Stomach (tissue), 9 donors: ENCODE data around the gene CAPZA1. TPM values are rescaled to one million over a fixed set of nuclear protein-coding genes. Genes with fewer than 3 reads are reported as not detected.

Experiments
- DNase-seq, 2 donors: peaks; one replicate each; pipeline versions ENCODE4 v3.0.0 to v3.0.0-alpha.2; 2013 to 2019
- H3K27ac ChIP-seq, 5 donors: fragments of 200-600 bp in 4 of 5; sonication (generic) in 4 of 5; one replicate each; pipeline ENCODE4 v1.5.1; 2013 to 2019; ENCODE audit warnings: mild to moderate bottlenecking in 1 of 5, moderate library complexity in 1 of 5
- H3K27me3 ChIP-seq, 3 donors: fragments of 200-600 bp; sonication (generic); one replicate each; pipeline ENCODE4 v1.5.1; 2017 to 2019; ENCODE audit warnings: mixed run types in 1 of 3
- H3K36me3 ChIP-seq, 4 donors: fragments of 200-600 bp; sonication (generic); 1 replicate in 3 of 4; 2 replicates in 1 of 4; pipeline ENCODE4 v1.5.1; 2016 to 2019
- H3K4me1 ChIP-seq, 4 donors: fragments of 200-600 bp; sonication (generic); one replicate each; pipeline ENCODE4 v1.5.1; 2016 to 2019
- H3K4me3 ChIP-seq, 4 donors: fragments of 200-600 bp; sonication (generic) in 3 of 4; one replicate each; pipeline ENCODE4 v1.5.1; 2016 to 2019; ENCODE audit warnings: mild to moderate bottlenecking in 1 of 4
- H3K9me3 ChIP-seq, 4 donors: fragments of 200-600 bp; sonication (generic); one replicate each; pipeline ENCODE4 v1.5.1; 2016 to 2019
- CTCF ChIP-seq, 7 experiments: fragments of 450-650 bp in 4 of 7; fragments of 200-600 bp in 3 of 7; sonication (generic) in 3 of 7; IDR thresholded peaks; one replicate each; pipeline ENCODE4 v1.5.1; 2016 to 2019; ENCODE audit warnings: antibody characterized with exemption in 7 of 7, control low read depth in 2 of 7, mild to moderate bottlenecking in 1 of 7
- EP300 ChIP-seq: sonication (generic); formaldehyde crosslinking; IDR thresholded peaks from one replicate; pipeline ENCODE4 v1.6.1; 2017; ENCODE audit warnings: antibody characterized with exemption
- POLR2A ChIP-seq, 4 donors: fragments of 450-650 bp; IDR thresholded peaks; one replicate each; pipeline ENCODE4 v1.6.1; 2016; ENCODE audit warnings: antibody characterized with exemption in 4 of 4, control low read depth in 2 of 4, mild to moderate bottlenecking in 1 of 4, moderate library complexity in 1 of 4
- POLR2AphosphoS5 ChIP-seq, 3 donors: sonication (generic); formaldehyde crosslinking; IDR thresholded peaks; one replicate each; pipeline ENCODE4 v1.6.1; 2016; ENCODE audit warnings: antibody characterized with exemption in 3 of 3
- WGBS, 5 donors: extraction: QIAGEN DNeasy Blood & Tissue Kit in 3 of 5; methylation state at CpG; one replicate each; pipeline versions ENCODE4 v1.1.5 to v1.1.7; 2013 to 2018; 5-methylcytosine and 5-hydroxymethylcytosine counted together
- intact Hi-C: fragments of 100-400 bp; cut with DNase I; formaldehyde crosslinking; loops from one replicate; pipeline ENCODE4 v1.15.1; 2023; ENCODE audit warnings: low total_unique reads
- polyA plus RNA-seq, 3 donors: library from polyadenylated mRNA; stranded (reverse); fragments of 200-250 nt; gene quantifications; one replicate each; pipeline ENCODE4 v1.2.3, GENCODE V29; 2013
- total RNA-seq, 5 donors: library from RNA; depleted of rRNA; stranded (reverse); fragments of >200 nt; gene quantifications; one replicate each; pipeline versions ENCODE4 v1.1.0 to v1.2.3, GENCODE V29; 2014 to 2016
- donor health status: healthy with polysubstance abuse.
- donor health status: Bipolar disorder and iron deficiency.
- donor health status: healthy.

Gene CAPZA1
- total and polyA plus RNA-seq, 8 donors: 15.8 to 257 (median 67.0) TPM

GRCh38 chr1:112594208-112594876 lies 25.3 kb upstream of the CAPZA1 start:
- 50 to 60% (median 53%) methylated on average over 3 of the region's 3 CpGs for WGBS, 5 donors
- no peak overlapping the region for H3K4me3 ChIP-seq

GRCh38 chr1:112599477-112599876 lies 20.2 kb upstream of the CAPZA1 start:
- Histone ChIP-seq H3K4me1 (no peaks in the 10 kb centered on the region), H3K27me3 (no peaks in the 10 kb centered on the region), H3K9me3 (no peaks in the 10 kb centered on the region), H3K27ac (no peak overlapping the region), H3K36me3 (peaks cover 3 to 88% (median 83%) of the 10 kb centered on the region in 4 donors), H3K4me3 (no peak overlapping the region)
- intact Hi-C loops: no loop called here
- WGBS, 5 donors: 87 to 96% (median 94%) methylated on average over 4 of the region's 4 CpGs
- no peak for TF ChIP-seq EP300
- TF ChIP-seq CTCF (IDR thresholded peaks at IDR 0.05): no peak
- no peak for TF ChIP-seq POLR2A (IDR thresholded peaks at IDR 0.05)
- TF ChIP-seq POLR2AphosphoS5 (IDR thresholded peaks at IDR 0.05): no peak
- no peak for DNase-seq

More at GRCh38 chr1:112594208-112594876, 25.3 kb upstream of the CAPZA1 start:
- Histone ChIP-seq H3K4me1 (no peaks in the 10 kb centered on the region), H3K27ac (no peak overlapping the region), H3K27me3 (no peaks in the 10 kb centered on the region), H3K9me3 (no peaks in the 10 kb centered on the region), H3K36me3 (peaks cover 14 to 70% (median 56%) of the 10 kb centered on the region in 4 donors)
- intact Hi-C loops: no loop called here
- DNase-seq: no peak
- no peak for TF ChIP-seq POLR2AphosphoS5 (IDR thresholded peaks at IDR 0.05)
- TF ChIP-seq CTCF (IDR thresholded peaks at IDR 0.05): no peak
- TF ChIP-seq EP300: no peak
- no peak for TF ChIP-seq POLR2A (IDR thresholded peaks at IDR 0.05)

GRCh38 chr1:112603012-112603411 lies 16.6 kb upstream of the CAPZA1 start:
- H3K4me1 ChIP-seq: no peaks in the 10 kb centered on the region
- no peak overlapping the region for H3K4me3 ChIP-seq
- no peak for DNase-seq
- no peak overlapping the region for H3K27ac ChIP-seq
- H3K36me3 ChIP-seq: peaks cover 7 to 91% (median 83%) of the 10 kb centered on the region in 4 donors
- no peaks in the 10 kb centered on the region for H3K9me3 ChIP-seq
- 89 to 99% (median 95%) methylated on average over 2 of the region's 2 CpGs for WGBS, 5 donors
- no peaks in the 10 kb centered on the region for H3K27me3 ChIP-seq
- intact Hi-C loops: no loop called here
- no peak for TF ChIP-seq POLR2A (IDR thresholded peaks at IDR 0.05)
- no peak for TF ChIP-seq CTCF (IDR thresholded peaks at IDR 0.05)
- no peak for TF ChIP-seq POLR2AphosphoS5 (IDR thresholded peaks at IDR 0.05)
- no peak for TF ChIP-seq EP300

GRCh38 chr1:112603541-112603940 lies 16.1 kb upstream of the CAPZA1 start:
- H3K9me3 ChIP-seq: no peaks in the 10 kb centered on the region
- no peaks in the 10 kb centered on the region for H3K27me3 ChIP-seq
- intact Hi-C loops: no loop called here
- no peak overlapping the region for H3K27ac ChIP-seq
- no peak overlapping the region for H3K4me3 ChIP-seq
- TF ChIP-seq CTCF (IDR thresholded peaks at IDR 0.05): no peak
- no peak for TF ChIP-seq POLR2AphosphoS5 (IDR thresholded peaks at IDR 0.05)
- no peak for TF ChIP-seq EP300
- TF ChIP-seq POLR2A (IDR thresholded peaks at IDR 0.05): no peak
- 85 to 98% (median 95%) methylated on average over 1 of the region's 1 CpG for WGBS, 5 donors
- no peaks in the 10 kb centered on the region for H3K4me1 ChIP-seq
- no peak for DNase-seq
- H3K36me3 ChIP-seq: peaks cover 7 to 91% (median 85%) of the 10 kb centered on the region in 4 donors
